ENCODE results near the gene ATXN2.

GRCh38 chr12:111442301-111443045 is 156.6 kb downstream of the ATXN2 start:
- TF ChIP-seq CTCF (IDR thresholded peaks at IDR 0.05) (no peak), ZFX (IDR thresholded peaks at IDR 0.05; ENCODE audit: borderline replicate concordance) (no peak)
